ENCODE data around the gene RPIA.

The RPIA gene

GRCh38 chr2:88671786-88672427 is 19.6 kb upstream of the RPIA start:
- peak; percentile 96 for TF ChIP-seq CTCF (conservative IDR thresholded peaks at IDR 0.05)
- no peak overlapping the region for H3K27ac ChIP-seq

- no peak for TF ChIP-seq CTCF (conservative IDR thresholded peaks at IDR 0.05)
- no peak overlapping the region for H3K27ac ChIP-seq
Measured at GRCh38 chr2:88673363-88673762, 18.1 kb upstream of the RPIA start.

DNA sequence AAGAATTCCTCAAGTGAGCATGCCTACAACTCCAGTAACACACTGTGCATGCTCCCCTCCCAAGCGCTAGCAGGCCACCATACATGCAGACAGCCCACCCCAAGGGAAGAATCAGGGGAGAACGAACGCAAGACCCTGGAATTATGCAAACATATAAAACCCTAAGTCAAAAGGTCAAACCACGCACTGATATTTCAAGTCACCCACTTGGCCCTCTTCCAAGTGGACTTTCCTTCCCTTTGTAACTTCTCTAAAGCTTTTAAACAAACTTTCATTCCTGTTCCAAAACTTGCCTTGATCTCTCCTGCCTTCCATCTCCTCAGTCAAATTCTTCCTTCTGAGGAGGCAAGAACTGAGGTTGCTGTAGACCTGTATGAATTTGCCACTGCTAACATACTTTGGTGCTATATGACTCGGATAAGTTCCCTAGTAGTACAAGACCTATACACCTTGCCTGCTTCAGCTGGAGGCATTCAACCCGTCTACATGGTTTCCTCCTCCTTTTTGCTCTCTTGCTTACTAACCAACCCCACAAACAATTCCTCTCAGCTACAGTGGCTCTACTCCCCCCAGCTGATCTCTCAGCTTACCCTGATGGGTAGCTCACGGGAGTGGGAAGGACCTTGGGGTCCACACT is 11.1 kb upstream of the RPIA start:
- no peak overlapping the region for H3K27ac ChIP-seq
- no peak for TF ChIP-seq CTCF (conservative IDR thresholded peaks at IDR 0.05)

DNA sequence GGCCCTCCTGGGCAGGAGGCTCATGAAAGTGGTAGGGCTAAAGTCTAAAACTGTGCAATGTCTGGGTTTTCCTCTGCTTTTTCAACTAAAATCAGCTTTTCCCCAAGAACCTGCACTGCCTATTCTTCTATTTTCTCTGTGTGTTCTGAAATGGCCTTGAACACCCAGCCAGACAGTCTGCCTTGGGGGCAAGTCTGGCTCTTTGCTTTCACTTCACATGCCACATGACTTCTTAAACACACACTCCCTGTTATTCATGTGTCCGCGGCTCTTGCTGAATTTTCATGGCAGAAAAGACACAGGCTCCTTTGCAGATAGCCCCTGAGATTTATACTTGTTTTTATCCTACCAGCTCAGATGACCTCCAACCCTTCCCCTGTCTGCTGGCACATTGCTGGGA is 10.6 kb upstream of the RPIA start:
- no peak overlapping the region for H3K27ac ChIP-seq
- TF ChIP-seq CTCF (conservative IDR thresholded peaks at IDR 0.05) = no peak

- no peak for TF ChIP-seq CTCF (conservative IDR thresholded peaks at IDR 0.05)
- H3K27ac ChIP-seq = no peak overlapping the region
Measured at GRCh38 chr2:88683160-88684021, 8.1 kb upstream of the RPIA start.

- H3K27ac ChIP-seq = no peak overlapping the region
- no peak for TF ChIP-seq CTCF (conservative IDR thresholded peaks at IDR 0.05)
Measured at GRCh38 chr2:88684519-88684918, 7.0 kb upstream of the RPIA start.

DNA sequence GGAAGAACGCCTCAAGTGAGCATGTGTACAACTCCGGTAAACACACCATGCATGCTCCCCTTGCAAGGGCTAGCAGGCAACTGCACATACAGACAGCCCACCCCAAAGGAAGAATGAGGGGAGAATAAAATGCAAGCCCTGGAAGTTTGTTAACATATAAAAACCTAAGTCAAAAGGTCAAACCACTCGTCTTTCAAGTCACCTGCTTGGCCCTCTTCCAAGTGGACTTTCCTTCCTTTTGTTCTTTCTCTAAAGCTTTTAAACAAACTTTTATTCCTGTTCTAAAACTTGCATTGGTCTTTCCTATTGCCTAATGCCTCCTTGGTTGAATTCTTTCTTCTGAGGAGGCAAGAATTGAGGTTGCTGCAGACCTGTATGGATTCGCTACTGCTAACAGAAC is 5.2 kb upstream of the RPIA start:
- no peak overlapping the region for H3K27ac ChIP-seq
- no peak for TF ChIP-seq CTCF (conservative IDR thresholded peaks at IDR 0.05)

Measured in VCaP (cell line).